HT1080 (cell line): ENCODE measurements around the gene PRDM8. TPM values are rescaled to one million over a fixed set of nuclear protein-coding genes. Genes with fewer than 3 reads are reported as not detected.
A peak's percentile ranks its signal among the peaks of the same experiment; 100 is the strongest.

Experiments used
- DNase-seq: peaks from one replicate; pipeline ENCODE4 v3.0.0-alpha.2; 2015; ENCODE audit warnings: low read depth
- total RNA-seq: library from RNA; depleted of rRNA; stranded (reverse); fragments of >200 nt; shearing (Covaris generic); gene quantifications from 2 replicates; pipeline ENCODE4 v1.2.3, GENCODE V29; 2014

The PRDM8 gene
- total RNA-seq, 1 experiment from 2014 or later, result 18.6 TPM

GRCh38 chr4:80183250-80184052, 13.9 kb upstream of the PRDM8 start:
- peak; percentile 35 for DNase-seq

- peak; percentile 88 for DNase-seq
Observed at GRCh38 chr4:80184053-80184824, 13.1 kb upstream of the PRDM8 start.

- peak; percentile 51 for DNase-seq
Observed at GRCh38 chr4:80184825-80185756, 12.2 kb upstream of the PRDM8 start.

- DNase-seq, result no peak
Observed at GRCh38 chr4:80185787-80186548, 11.3 kb upstream of the PRDM8 start.

GRCh38 chr4:80186676-80187075, 10.6 kb upstream of the PRDM8 start:
- DNase-seq, result no peak

- DNase-seq, result no peak
Observed at GRCh38 chr4:80187677-80188076, 9.6 kb upstream of the PRDM8 start.

- DNase-seq, result no peak
Observed at GRCh38 chr4:80188457-80188800, 8.9 kb upstream of the PRDM8 start.

GRCh38 chr4:80188801-80189458, 8.4 kb upstream of the PRDM8 start:
- no peak for DNase-seq

GRCh38 chr4:80189581-80189955, 7.7 kb upstream of the PRDM8 start:
- no peak for DNase-seq

GRCh38 chr4:80189956-80190677, 7.2 kb upstream of the PRDM8 start:
- no peak for DNase-seq

GRCh38 chr4:80192252-80192866, 4.9 kb upstream of the PRDM8 start:
- no peak for DNase-seq

- peak; percentile 64 for DNase-seq
Observed at GRCh38 chr4:80192937-80193336, 4.4 kb upstream of the PRDM8 start.

GRCh38 chr4:80195441-80196140, 1.7 kb upstream of the PRDM8 start:
- DNase-seq, result no peak

GRCh38 chr4:80196259-80196921, 913 bp upstream of the PRDM8 start:
- DNase-seq, result no peak

- DNase-seq, result no peak
Observed at GRCh38 chr4:80197601-80198440, 518 bp downstream of the PRDM8 start.

- no peak for DNase-seq
Observed at GRCh38 chr4:80198441-80198837, 1.1 kb downstream of the PRDM8 start.

- DNase-seq, result no peak
Observed at GRCh38 chr4:80199004-80199560, 1.8 kb downstream of the PRDM8 start.
